CD1c-positive myeloid dendritic cell (primary cell): Measurements from ENCODE around the gene SBK2.
A peak's percentile ranks its signal among the peaks of the same experiment; 100 is the strongest.

Source experiments
- DNase-seq: peaks from one replicate; pipeline ENCODE4 v3.0.0-alpha.2; 2016; ENCODE audit errors: extremely low spot score

Gene SBK2

GRCh38 chr19:55554302-55554701, 17.4 kb upstream of the SBK2 start:
- DNase-seq: no peak

GRCh38 chr19:55553217-55554182, 16.6 kb upstream of the SBK2 start:
- no peak for DNase-seq

- no peak for DNase-seq
These were observed 15.7 kb upstream of the SBK2 start for GRCh38 chr19:55552620-55553019.

- no peak for DNase-seq
These were observed 15.3 kb upstream of the SBK2 start for GRCh38 chr19:55552206-55552605.

- no peak for DNase-seq
These were observed 13.4 kb upstream of the SBK2 start for GRCh38 chr19:55550321-55550650.

GRCh38 chr19:55549500-55550320, 12.8 kb upstream of the SBK2 start:
- DNase-seq: no peak

- peak; percentile 78 for DNase-seq
These were observed 10.1 kb upstream of the SBK2 start for GRCh38 chr19:55546822-55547614.

- DNase-seq: no peak
These were observed 9.1 kb upstream of the SBK2 start for GRCh38 chr19:55546011-55546410.

- no peak for DNase-seq
These were observed 8.5 kb upstream of the SBK2 start, which contains the start of gene SBK3 for GRCh38 chr19:55545443-55545842. TSS of gene SBK3 (minus strand) at chr19:55545543. CDS start at chr19:55545543, 0 bp downstream.

- DNase-seq: no peak
These were observed 8.0 kb upstream of the SBK2 start for GRCh38 chr19:55544776-55545439.

GRCh38 chr19:55544014-55544413, 7.1 kb upstream of the SBK2 start:
- DNase-seq: no peak

- DNase-seq: no peak
These were observed 6.6 kb upstream of the SBK2 start for GRCh38 chr19:55543567-55543966.

GRCh38 chr19:55542292-55542855, 5.4 kb upstream of the SBK2 start:
- no peak for DNase-seq

- no peak for DNase-seq
These were observed 4.2 kb upstream of the SBK2 start for GRCh38 chr19:55541091-55541490.

- DNase-seq: no peak
These were observed 3.7 kb upstream of the SBK2 start for GRCh38 chr19:55540619-55541018.

- DNase-seq: no peak
These were observed 2.4 kb upstream of the SBK2 start for GRCh38 chr19:55539090-55539984.

GRCh38 chr19:55538132-55538531, 1.2 kb upstream of the SBK2 start:
- DNase-seq: no peak

- DNase-seq: no peak
These were observed 793 bp upstream of the SBK2 start for GRCh38 chr19:55537741-55538111.

- DNase-seq: no peak
These were observed 567 bp downstream of the SBK2 start for GRCh38 chr19:55536366-55536765.

- DNase-seq: no peak
These were observed 975 bp downstream of the SBK2 start for GRCh38 chr19:55535965-55536350.
